Chondrocyte (in vitro differentiated cells): Measurements from ENCODE around the gene GRIK4. TPM values are rescaled to one million over a fixed set of nuclear protein-coding genes. Genes with fewer than 3 reads are reported as not detected.

Experiments
- DNase-seq: peaks from one replicate; pipeline ENCODE4 v3.0.0; 2021; ENCODE audit warnings: mixed read lengths, low spot score
- H3K27ac Mint-ChIP-seq: one replicate; pipeline ENCODE4 v1.8.0; 2021; ENCODE audit warnings: mild to moderate bottlenecking, moderate library complexity, mixed read lengths; ENCODE audit not compliant: unreplicated experiment
- H3K27me3 Mint-ChIP-seq: 2 replicates; pipeline ENCODE4 v1.8.0; 2021; ENCODE audit warnings: low read depth, mixed read lengths
- H3K36me3 Mint-ChIP-seq: 2 replicates; pipeline ENCODE4 v1.8.0; 2021; ENCODE audit warnings: low read depth, mixed read lengths
- H3K4me1 Mint-ChIP-seq: 2 replicates; pipeline ENCODE4 v1.8.0; 2021; ENCODE audit warnings: low read depth, mild to moderate bottlenecking, mixed read lengths
- H3K4me3 Mint-ChIP-seq: one replicate; pipeline ENCODE4 v1.8.0; 2021; ENCODE audit warnings: mild to moderate bottlenecking, moderate library complexity, mixed read lengths; ENCODE audit not compliant: unreplicated experiment
- H3K9me3 Mint-ChIP-seq: 2 replicates; pipeline ENCODE4 v1.8.0; 2021; ENCODE audit warnings: low read depth, mixed read lengths
- total RNA-seq: library from RNA; stranded (reverse); gene quantifications from 3 replicates; pipeline ENCODE4 v1.2.1, GENCODE V29; 2021
- TF ChIP-seq, protein P1 (sequence below): fragments of 200-600 bp; sonication (generic); IDR thresholded peaks from 2 replicates; pipeline ENCODE4 v1.5.0; 2021; ENCODE audit warnings: antibody characterized with exemption, mild to moderate bottlenecking, moderate library complexity

The GRIK4 gene
- total RNA-seq, 1 donor from 2014 or later = 0.37 TPM

DNA sequence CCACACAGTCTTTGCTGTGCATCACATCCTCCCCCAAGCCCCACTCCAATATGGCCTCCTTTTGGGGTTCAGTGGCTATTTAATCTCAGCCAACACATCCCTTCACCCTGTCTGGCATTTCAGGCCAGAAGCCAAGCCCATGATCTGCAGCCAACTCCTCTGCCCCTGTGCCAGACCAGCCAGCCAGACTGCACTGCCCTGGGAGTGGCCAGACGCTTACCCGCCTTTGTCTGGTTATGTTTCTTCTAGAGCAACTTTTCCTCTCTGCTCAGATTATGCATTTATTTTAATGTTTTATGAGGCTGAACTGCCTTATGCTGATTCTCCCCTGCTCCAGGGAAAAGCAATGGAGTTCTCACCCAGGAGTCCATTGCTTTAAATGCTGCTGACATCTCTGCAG is 305.6 kb downstream of the GRIK4 start:
- no peak for DNase-seq
- no peaks in the 10 kb centered on the region for H3K36me3 Mint-ChIP-seq
- peaks cover 36% of the 10 kb centered on the region for H3K27me3 Mint-ChIP-seq
- no peaks in the 10 kb centered on the region for H3K9me3 Mint-ChIP-seq
- no peak overlapping the region for H3K27ac Mint-ChIP-seq
- no peak overlapping the region for H3K4me3 Mint-ChIP-seq
- TF ChIP-seq, protein P1, sequence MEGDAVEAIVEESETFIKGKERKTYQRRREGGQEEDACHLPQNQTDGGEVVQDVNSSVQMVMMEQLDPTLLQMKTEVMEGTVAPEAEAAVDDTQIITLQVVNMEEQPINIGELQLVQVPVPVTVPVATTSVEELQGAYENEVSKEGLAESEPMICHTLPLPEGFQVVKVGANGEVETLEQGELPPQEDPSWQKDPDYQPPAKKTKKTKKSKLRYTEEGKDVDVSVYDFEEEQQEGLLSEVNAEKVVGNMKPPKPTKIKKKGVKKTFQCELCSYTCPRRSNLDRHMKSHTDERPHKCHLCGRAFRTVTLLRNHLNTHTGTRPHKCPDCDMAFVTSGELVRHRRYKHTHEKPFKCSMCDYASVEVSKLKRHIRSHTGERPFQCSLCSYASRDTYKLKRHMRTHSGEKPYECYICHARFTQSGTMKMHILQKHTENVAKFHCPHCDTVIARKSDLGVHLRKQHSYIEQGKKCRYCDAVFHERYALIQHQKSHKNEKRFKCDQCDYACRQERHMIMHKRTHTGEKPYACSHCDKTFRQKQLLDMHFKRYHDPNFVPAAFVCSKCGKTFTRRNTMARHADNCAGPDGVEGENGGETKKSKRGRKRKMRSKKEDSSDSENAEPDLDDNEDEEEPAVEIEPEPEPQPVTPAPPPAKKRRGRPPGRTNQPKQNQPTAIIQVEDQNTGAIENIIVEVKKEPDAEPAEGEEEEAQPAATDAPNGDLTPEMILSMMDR = no peak
- H3K4me1 Mint-ChIP-seq = peaks cover 8% of the 10 kb centered on the region

DNA sequence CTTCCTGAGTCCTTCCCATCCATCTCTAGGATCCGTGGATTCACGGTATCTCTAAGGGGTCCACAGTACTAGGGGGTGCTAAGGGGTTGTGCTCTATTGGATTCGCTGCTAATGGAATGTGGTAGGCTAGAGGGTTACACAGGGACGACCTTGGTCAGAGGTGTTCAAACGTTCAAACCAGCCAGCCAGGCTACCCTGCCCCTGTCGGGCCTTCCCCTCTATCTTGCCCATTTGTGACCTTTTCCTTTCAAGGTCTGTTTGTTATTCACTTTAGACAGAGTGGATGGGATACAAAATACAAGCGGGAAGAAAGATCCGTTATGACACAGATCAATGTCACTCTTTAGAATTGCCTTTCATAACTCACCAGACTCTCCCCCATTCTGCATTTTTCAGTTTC is 306.5 kb downstream of the GRIK4 start:
- H3K27me3 Mint-ChIP-seq = peaks cover 36% of the 10 kb centered on the region
- H3K9me3 Mint-ChIP-seq = no peaks in the 10 kb centered on the region
- DNase-seq = no peak
- H3K4me1 Mint-ChIP-seq = peaks cover 8% of the 10 kb centered on the region
- no peak overlapping the region for H3K27ac Mint-ChIP-seq
- no peak overlapping the region for H3K4me3 Mint-ChIP-seq
- TF ChIP-seq, protein P1 = no peak
- no peaks in the 10 kb centered on the region for H3K36me3 Mint-ChIP-seq

DNA sequence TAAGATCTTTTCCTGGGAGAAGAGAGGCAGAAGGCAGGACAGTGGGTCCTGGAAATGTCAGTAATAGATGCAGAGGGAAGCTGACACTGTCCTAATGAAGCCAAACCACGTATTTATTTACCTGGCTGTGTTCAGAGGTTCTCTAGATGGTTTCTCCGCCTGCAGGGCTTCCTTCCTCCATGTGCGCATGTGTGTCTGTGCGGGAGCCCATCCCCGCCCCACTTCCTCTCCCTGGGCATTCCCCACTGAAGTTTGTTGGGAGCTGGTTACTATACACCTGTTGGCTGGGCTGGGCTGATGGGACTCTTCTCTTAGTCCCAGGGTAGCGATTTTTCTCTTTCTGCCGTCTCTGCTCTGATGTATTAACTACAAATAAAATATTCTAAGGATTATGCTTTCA is 307.5 kb downstream of the GRIK4 start:
- TF ChIP-seq, protein P1 = no peak
- no peaks in the 10 kb centered on the region for H3K36me3 Mint-ChIP-seq
- no peak overlapping the region for H3K27ac Mint-ChIP-seq
- no peaks in the 10 kb centered on the region for H3K9me3 Mint-ChIP-seq
- H3K27me3 Mint-ChIP-seq = peaks cover 37% of the 10 kb centered on the region
- no peak overlapping the region for H3K4me3 Mint-ChIP-seq
- no peak for DNase-seq
- peaks cover 8% of the 10 kb centered on the region for H3K4me1 Mint-ChIP-seq

DNA sequence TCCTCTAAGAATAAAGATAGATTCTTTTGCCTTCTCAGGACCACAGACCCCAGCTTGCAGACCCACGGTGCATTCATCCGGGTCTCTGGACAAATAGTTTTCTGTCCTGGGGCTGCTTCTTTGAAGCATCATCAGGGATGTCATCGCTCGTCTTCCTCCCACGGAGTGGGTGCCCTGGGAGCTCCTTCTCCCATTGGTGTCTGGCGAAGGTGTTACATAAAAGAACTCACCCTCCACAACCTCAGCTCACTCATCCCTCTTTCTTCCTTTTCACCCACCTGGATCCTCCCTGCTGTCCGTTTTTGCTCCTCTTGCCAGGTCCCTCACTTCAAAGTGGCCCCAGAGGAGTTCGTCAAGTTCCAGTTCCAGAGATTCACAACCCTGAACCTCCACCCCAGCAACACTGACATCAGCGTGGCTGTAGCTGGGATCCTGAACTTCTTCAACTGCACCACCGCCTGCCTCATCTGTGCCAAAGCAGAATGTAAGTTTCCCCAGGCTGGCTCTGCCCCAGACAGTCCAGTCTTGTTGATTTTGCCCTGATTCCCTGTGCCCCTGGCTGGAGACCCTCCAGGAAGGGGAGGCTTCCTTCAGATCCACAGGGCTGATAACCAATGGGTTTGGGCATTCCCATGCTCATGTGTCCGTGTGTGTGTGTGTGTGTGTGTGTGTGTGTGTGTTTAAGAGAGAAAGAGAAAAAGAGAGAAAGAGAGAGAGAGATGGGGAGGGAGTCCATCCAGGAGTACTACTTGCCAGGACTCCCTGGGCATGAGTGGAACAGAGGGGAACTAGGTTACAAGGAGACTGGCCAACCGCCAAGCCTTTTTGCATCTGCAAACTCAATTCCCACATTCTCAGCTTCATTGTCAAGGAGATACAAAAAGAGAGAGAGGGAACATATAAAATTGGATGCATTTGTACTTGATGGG is 308.2 kb downstream of the GRIK4 start:
- no peak overlapping the region for H3K4me3 Mint-ChIP-seq
- DNase-seq = no peak
- H3K9me3 Mint-ChIP-seq = no peaks in the 10 kb centered on the region
- TF ChIP-seq, protein P1 = no peak
- H3K27ac Mint-ChIP-seq = no peak overlapping the region
- H3K4me1 Mint-ChIP-seq = peaks cover 8% of the 10 kb centered on the region
- H3K27me3 Mint-ChIP-seq = peaks cover 37% of the 10 kb centered on the region
- H3K36me3 Mint-ChIP-seq = no peaks in the 10 kb centered on the region

DNA sequence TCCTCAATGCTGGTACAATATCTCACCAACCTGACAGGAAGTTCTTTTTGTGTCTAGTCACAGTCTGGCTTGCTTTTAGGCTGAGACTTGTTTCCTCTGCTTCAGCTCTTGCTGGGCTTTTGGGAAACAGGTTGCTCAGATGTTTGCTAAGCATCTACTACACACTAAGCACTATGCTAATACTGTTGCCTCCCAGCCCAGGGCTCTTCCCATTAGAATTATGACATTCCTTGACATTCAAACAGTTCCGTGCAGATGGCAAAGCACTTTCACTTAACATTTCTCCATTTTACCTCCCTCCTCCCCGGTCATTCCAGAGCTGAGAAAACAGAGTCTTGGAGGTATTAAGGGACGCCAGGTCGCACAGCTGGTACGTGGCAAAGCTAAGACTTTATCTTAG is 311.6 kb downstream of the GRIK4 start:
- Mint-ChIP-seq H3K4me1 (no peaks in the 10 kb centered on the region), H3K27me3 (peaks cover 37% of the 10 kb centered on the region), H3K9me3 (no peaks in the 10 kb centered on the region), H3K4me3 (no peak overlapping the region), H3K27ac (no peak overlapping the region), H3K36me3 (no peaks in the 10 kb centered on the region)
- DNase-seq = no peak
- TF ChIP-seq, protein P1 = no peak
